HepG2 (cell line): ENCODE results near the gene APOA1. TPM values are rescaled to one million over a fixed set of nuclear protein-coding genes. Genes with fewer than 3 reads are reported as not detected.

ENCODE experiments used
- BORCS8-MEF2B ChIP-seq: sonication (generic); formaldehyde crosslinking; IDR thresholded peaks from 2 replicates; pipeline ENCODE4 v1.8.0; 2022; ENCODE audit warnings: mild to moderate bottlenecking, missing genetic modification reagents
- CERS6 ChIP-seq: sonication (generic); formaldehyde crosslinking; IDR thresholded peaks from 2 replicates; pipeline ENCODE4 v1.5.0; 2020; ENCODE audit warnings: missing genetic modification reagents
- FOXM1 ChIP-seq: sonication (generic); formaldehyde crosslinking; IDR thresholded peaks from 2 replicates; pipeline ENCODE4 v1.5.0; 2020; ENCODE audit warnings: missing genetic modification reagents
- FOXO4 ChIP-seq: sonication (generic); formaldehyde crosslinking; conservative IDR thresholded peaks from 2 replicates; pipeline ENCODE4 v1.8.1; 2023; ENCODE audit warnings: missing genetic modification reagents
- HHEX ChIP-seq: IDR thresholded peaks from 2 replicates; pipeline ENCODE4 v1.6.1; 2016; ENCODE audit warnings: control low read depth
- JUNB ChIP-seq: sonication (generic); formaldehyde crosslinking; IDR thresholded peaks from 2 replicates; pipeline ENCODE4 v1.8.0; 2022; ENCODE audit warnings: missing genetic modification reagents, mild to moderate bottlenecking, borderline replicate concordance
- MBNL3 ChIP-seq: fragments of 250-450 bp; sonication (Bioruptor Pico); conservative IDR thresholded peaks from 2 replicates; pipeline ENCODE4 v1.8.0; 2022; ENCODE audit warnings: mild to moderate bottlenecking, inconsistent platforms
- NCOA1 ChIP-seq: sonication (generic); formaldehyde crosslinking; IDR thresholded peaks from 2 replicates; pipeline ENCODE4 v1.9.0; 2021; ENCODE audit warnings: missing genetic modification reagents
- NFIB ChIP-seq: sonication (generic); formaldehyde crosslinking; IDR thresholded peaks from 2 replicates; pipeline ENCODE4 v1.9.0; 2021; ENCODE audit warnings: missing genetic modification reagents, mild to moderate bottlenecking, borderline replicate concordance
- NR2F2 ChIP-seq: IDR thresholded peaks from 2 replicates; pipeline ENCODE4 v1.6.1; 2012; ENCODE audit warnings: low read depth, inconsistent platforms, borderline replicate concordance
- PCBP2 ChIP-seq: fragments of 200-400 bp; formaldehyde crosslinking; optimal IDR thresholded peaks from 2 replicates; pipeline ENCODE3; 2018; ENCODE audit warnings: low read length, low read depth; ENCODE audit not compliant: poor library complexity, severe bottlenecking
- RARG ChIP-seq: sonication (generic); formaldehyde crosslinking; IDR thresholded peaks from 2 replicates; pipeline ENCODE4 v1.4.0; 2020; ENCODE audit warnings: low read depth, mild to moderate bottlenecking, missing genetic modification reagents
- RORA ChIP-seq: sonication (generic); formaldehyde crosslinking; IDR thresholded peaks from 2 replicates; pipeline ENCODE4 v1.5.0; 2020; ENCODE audit warnings: mild to moderate bottlenecking, missing genetic modification reagents, moderate library complexity
- SNAPC2 ChIP-seq: sonication (generic); formaldehyde crosslinking; IDR thresholded peaks from 2 replicates; pipeline ENCODE4 v1.8.1; 2022; ENCODE audit warnings: mild to moderate bottlenecking, missing genetic modification reagents
- SP1 ChIP-seq, 2 experiments: fragments of 450-650 bp in 1 of 2; sonication (generic) in 1 of 2; formaldehyde crosslinking in 1 of 2; IDR thresholded peaks; 2 replicates each; pipeline versions ENCODE4 v1.4.0 to v1.6.1; 2016 to 2020; ENCODE audit warnings: missing genetic modification reagents in 1 of 2
- SYNCRIP ChIP-seq: fragments of 200-400 bp; formaldehyde crosslinking; IDR thresholded peaks from 2 replicates; pipeline ENCODE4 v1.6.1; 2018; ENCODE audit warnings: mild to moderate bottlenecking, low read depth, low read length; ENCODE audit not compliant: insufficient read depth
- XRCC5 ChIP-seq: fragments of 200-400 bp; formaldehyde crosslinking; optimal IDR thresholded peaks from 2 replicates; pipeline ENCODE3; 2017; ENCODE audit warnings: mild to moderate bottlenecking, low read length
- YEATS4 ChIP-seq: sonication (generic); formaldehyde crosslinking; IDR thresholded peaks from 2 replicates; pipeline ENCODE4 v1.4.0; 2020; ENCODE audit warnings: missing genetic modification reagents, borderline replicate concordance
- ZBTB26 ChIP-seq: IDR thresholded peaks from 2 replicates; pipeline ENCODE4 v1.6.1; 2016; ENCODE audit warnings: missing compliant biosample characterization, missing genetic modification reagents, borderline replicate concordance
- ZFX ChIP-seq: sonication (generic); formaldehyde crosslinking; IDR thresholded peaks from 2 replicates; pipeline ENCODE4 v1.4.0; 2020; ENCODE audit warnings: mild to moderate bottlenecking, low read depth, missing genetic modification reagents, moderate library complexity
- ZNF335 ChIP-seq: sonication (generic); formaldehyde crosslinking; IDR thresholded peaks from 2 replicates; pipeline ENCODE4 v1.4.0; 2020; ENCODE audit warnings: missing genetic modification reagents
- ZNF468 ChIP-seq: sonication (generic); formaldehyde crosslinking; IDR thresholded peaks from 2 replicates; pipeline ENCODE4 v1.8.0; 2022; ENCODE audit warnings: mild to moderate bottlenecking, moderate library complexity, missing genetic modification reagents
- ZZZ3 ChIP-seq: sonication (generic); formaldehyde crosslinking; IDR thresholded peaks from 2 replicates; pipeline ENCODE4 v1.4.0; 2020; ENCODE audit warnings: missing genetic modification reagents, mild to moderate bottlenecking, borderline replicate concordance
- polyA plus RNA-seq, 8 experiments: library from polyadenylated mRNA; depleted of rRNA in 3 of 8; stranded (reverse) in 7 of 8; unstranded in 1 of 8; fragments of >200 nt; fragmentation: Illumina TruSeq in 4 of 8; extraction: Trizol in 4 of 8; gene quantifications; 2 replicates each; pipeline versions ENCODE4 v1.2.1 to v1.2.3, GENCODE V29; 2011 to 2016; ENCODE audit warnings: low read depth in 4 of 8, missing spikeins in 1 of 8, mixed read lengths in 1 of 8; ENCODE audit not compliant: insufficient read depth in 1 of 8
- total RNA-seq, 5 experiments: library from RNA; depleted of rRNA; stranded (reverse); fragments of >200 nt; fragmentation: Illumina TruSeq; extraction: Trizol; gene quantifications; 2 replicates each; pipeline ENCODE4 v1.2.3, GENCODE V29; 2016; ENCODE audit warnings: low read depth in 1 of 5
- TF ChIP-seq, protein P1 (sequence below): sonication (generic); formaldehyde crosslinking; IDR thresholded peaks from 2 replicates; pipeline ENCODE4 v1.9.0; 2021; ENCODE audit warnings: missing genetic modification reagents, mild to moderate bottlenecking, borderline replicate concordance

APOA1 gene
- total and polyA plus RNA-seq, 2 of the 13 experiments (the other 11 are each of a cell fraction or from before 2014, with no cell fraction given) = 1,973 to 5,485 TPM

DNA sequence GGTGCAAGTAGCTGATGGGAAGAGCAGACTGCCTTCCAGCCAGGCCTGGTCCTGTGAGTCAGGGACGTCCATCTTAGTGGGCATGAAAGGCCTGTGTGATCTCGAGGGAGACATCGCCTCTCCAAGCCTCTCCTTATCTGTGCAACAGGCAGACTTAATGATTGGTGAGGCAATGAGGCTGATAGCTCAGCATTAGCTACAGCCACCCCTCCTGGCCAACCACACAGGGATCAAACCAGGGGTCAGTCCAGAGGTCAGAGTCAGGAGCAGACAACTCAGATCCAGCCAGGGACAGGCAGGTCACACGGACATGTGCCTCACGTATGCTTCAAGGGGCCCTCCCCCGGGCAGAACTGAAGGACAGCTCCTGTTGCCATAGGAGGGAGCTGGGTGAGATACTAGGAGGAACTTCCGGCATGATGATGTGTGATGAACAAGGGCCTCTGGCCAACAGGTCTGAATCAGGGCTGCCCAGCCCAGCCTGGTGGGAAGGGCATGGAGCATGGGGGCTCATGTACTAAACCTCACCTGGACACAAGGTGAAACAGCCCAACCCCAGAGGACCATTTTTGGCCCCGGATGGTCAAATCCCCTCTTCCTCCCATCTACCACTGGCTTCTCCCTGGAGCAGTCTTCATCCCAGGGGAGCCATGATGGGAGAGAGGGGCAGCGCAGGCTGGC lies 10.5 kb downstream of the APOA1 start (continued):
- TF ChIP-seq HHEX (CRISPR knock-in tag) = peak; percentile 47; the same call in 1 of the 2 replicates
- 0 out of 2 replicates have a peak, but pooled peaks have one; percentile 69 for TF ChIP-seq ZZZ3 (CRISPR knock-in tag)
- peak; percentile 45; the same call in 1 of the 2 replicates for TF ChIP-seq ZNF335 (CRISPR knock-in tag)
- TF ChIP-seq BORCS8-MEF2B (CRISPR knock-in tag) = no peak
- TF ChIP-seq SNAPC2 = no peak
- no peak for TF ChIP-seq SYNCRIP
- peak; percentile 22; the same call in 1 of the 2 replicates for TF ChIP-seq JUNB (CRISPR knock-in tag)
- no peak for TF ChIP-seq FOXM1 (CRISPR knock-in tag)
- TF ChIP-seq ZNF468 (CRISPR knock-in tag) = no peak
- TF ChIP-seq ZFX = peak; percentile 91
- no peak for TF ChIP-seq SP1 (IDR thresholded peaks at IDR 0.05)
- TF ChIP-seq SP1 (CRISPR knock-in tag; IDR thresholded peaks at IDR 0.05) = no peak; the same call in 1 of the 2 replicates
- peak; percentile 48; the same call in 1 of the 2 replicates for TF ChIP-seq ZBTB26 (CRISPR knock-in tag)
- no peak for TF ChIP-seq FOXO4 (CRISPR knock-in tag)
- no peak for TF ChIP-seq XRCC5
- peak; percentile 80 for TF ChIP-seq YEATS4
- TF ChIP-seq MBNL3 (CRISPR knock-in tag) = no peak
- TF ChIP-seq RORA (CRISPR knock-in tag) = no peak
- no peak for TF ChIP-seq RARG (CRISPR knock-in tag)
- TF ChIP-seq NCOA1 = peak; percentile 91
- no peak for TF ChIP-seq NR2F2
- no peak for TF ChIP-seq NFIB (CRISPR knock-in tag)
- no peak for TF ChIP-seq CERS6
- no peak for TF ChIP-seq PCBP2
- TF ChIP-seq, protein P1, sequence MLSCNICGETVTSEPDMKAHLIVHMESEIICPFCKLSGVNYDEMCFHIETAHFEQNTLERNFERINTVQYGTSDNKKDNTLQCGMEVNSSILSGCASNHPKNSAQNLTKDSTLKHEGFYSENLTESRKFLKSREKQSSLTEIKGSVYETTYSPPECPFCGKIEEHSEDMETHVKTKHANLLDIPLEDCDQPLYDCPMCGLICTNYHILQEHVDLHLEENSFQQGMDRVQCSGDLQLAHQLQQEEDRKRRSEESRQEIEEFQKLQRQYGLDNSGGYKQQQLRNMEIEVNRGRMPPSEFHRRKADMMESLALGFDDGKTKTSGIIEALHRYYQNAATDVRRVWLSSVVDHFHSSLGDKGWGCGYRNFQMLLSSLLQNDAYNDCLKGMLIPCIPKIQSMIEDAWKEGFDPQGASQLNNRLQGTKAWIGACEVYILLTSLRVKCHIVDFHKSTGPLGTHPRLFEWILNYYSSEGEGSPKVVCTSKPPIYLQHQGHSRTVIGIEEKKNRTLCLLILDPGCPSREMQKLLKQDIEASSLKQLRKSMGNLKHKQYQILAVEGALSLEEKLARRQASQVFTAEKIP (CRISPR knock-in tag) = no peak
